Keratinocyte (primary cell): Measurements from ENCODE around the gene BRD3OS. TPM values are rescaled to one million over a fixed set of nuclear protein-coding genes. Genes with fewer than 3 reads are reported as not detected.

ENCODE experiments used
- DNase-seq: peaks from one replicate; pipeline ENCODE4 v3.0.0-alpha.2; 2011; ENCODE audit warnings: low read depth, missing footprints, low spot score
- FAIRE-seq: peaks from 2 replicates; lab custom pipeline; 2011; peaks lifted over from hg19 to GRCh38; lab: Jason Lieb, UNC
- H2AFZ ChIP-seq: 2 replicates; pipeline ENCODE4 v1.6.0; 2012; ENCODE audit warnings: low read length, control low read depth, inconsistent platforms; ENCODE audit not compliant: control insufficient read depth
- H3K27ac ChIP-seq: 2 replicates; pipeline ENCODE4 v1.5.1; 2011; ENCODE audit warnings: low read length; ENCODE audit not compliant: control insufficient read depth, insufficient read depth
- H3K27me3 ChIP-seq: 3 replicates; pipeline ENCODE4 v1.6.0; 2011; ENCODE audit warnings: low read length; ENCODE audit not compliant: control insufficient read depth, insufficient read depth; ENCODE audit errors: extremely low read depth
- H3K36me3 ChIP-seq, 2 experiments: 2 replicates in 1 of 2; 3 replicates in 1 of 2; pipeline ENCODE4 v1.5.1; 2011; ENCODE audit warnings: low read length in 2 of 2, mild to moderate bottlenecking in 1 of 2; ENCODE audit not compliant: control insufficient read depth in 2 of 2, insufficient read depth in 2 of 2; ENCODE audit errors: extremely low read depth in 1 of 2
- H3K4me1 ChIP-seq: 3 replicates; pipeline ENCODE4 v1.5.1; 2011; ENCODE audit warnings: low read length; ENCODE audit not compliant: control insufficient read depth, insufficient read depth; ENCODE audit errors: extremely low read depth
- H3K4me2 ChIP-seq: 3 replicates; pipeline ENCODE4 v1.6.0; 2011; ENCODE audit warnings: low read depth, low read length; ENCODE audit not compliant: control insufficient read depth, insufficient read depth; ENCODE audit errors: extremely low read depth
- H3K4me3 ChIP-seq, 3 experiments: fragments of 200-600 bp in 1 of 3; sonication (generic) in 1 of 3; 2 replicates in 2 of 3; 3 replicates in 1 of 3; pipeline ENCODE4 v1.5.1; 2011 to 2016; ENCODE audit warnings: low read length in 3 of 3, mild to moderate bottlenecking in 3 of 3, control low read depth in 2 of 3, inconsistent platforms in 1 of 3, low read depth in 1 of 3, mixed read lengths in 1 of 3, mixed run types in 1 of 3, moderate library complexity in 1 of 3; ENCODE audit not compliant: control insufficient read depth in 2 of 3, insufficient read depth in 2 of 3; ENCODE audit errors: extremely low read depth in 1 of 3
- H3K79me2 ChIP-seq: 2 replicates; pipeline ENCODE4 v1.6.0; 2012; ENCODE audit warnings: low read length; ENCODE audit not compliant: control insufficient read depth, insufficient read depth
- H3K9ac ChIP-seq: 3 replicates; pipeline ENCODE4 v1.6.0; 2011; ENCODE audit warnings: low read length; ENCODE audit not compliant: control insufficient read depth, insufficient read depth; ENCODE audit errors: extremely low read depth
- H3K9me1 ChIP-seq: 3 replicates; pipeline ENCODE4 v1.6.0; 2011; ENCODE audit warnings: low read length; ENCODE audit not compliant: control insufficient read depth, insufficient read depth; ENCODE audit errors: extremely low read depth
- H3K9me3 ChIP-seq: 2 replicates; pipeline ENCODE4 v1.5.1; 2012; ENCODE audit warnings: low read depth, low read length; ENCODE audit not compliant: control insufficient read depth
- H4K20me1 ChIP-seq: 3 replicates; pipeline ENCODE4 v1.6.0; 2011; ENCODE audit warnings: low read length; ENCODE audit not compliant: control insufficient read depth, insufficient read depth; ENCODE audit errors: extremely low read depth
- EZH2 ChIP-seq: IDR thresholded peaks from one replicate; pipeline ENCODE4 v1.6.1; 2012; ENCODE audit warnings: inconsistent platforms, mild to moderate bottlenecking, low read length, moderate library complexity
- dilution Hi-C: fragments of 300-500 bp; cut with MboI; formaldehyde crosslinking; loops from one replicate; pipeline ENCODE4 v1.7.0; 2020; ENCODE audit warnings: low sequenced_read_pairs; ENCODE audit not compliant: extremely low pct_ligation_motif_present
- polyA plus RNA-seq, 5 experiments: library from polyadenylated mRNA; depleted of rRNA in 3 of 5; stranded (reverse) in 3 of 5; stranded (forward) in 1 of 5; unstranded in 1 of 5; fragments of >200 nt; gene quantifications; 1 replicate in 1 of 5; 2 replicates in 3 of 5; 3 replicates in 1 of 5; pipeline versions ENCODE4 v1.2.1 to v1.2.3, GENCODE V29; 2011 to 2012; ENCODE audit warnings: missing spikeins in 2 of 5, low read depth in 1 of 5, low replicate concordance in 1 of 5
- TF ChIP-seq, protein P1 (sequence below), 3 experiments: IDR thresholded peaks in 1 of 3; conservative IDR thresholded peaks in 1 of 3; optimal IDR thresholded peaks in 1 of 3; 2 replicates in 2 of 3; 3 replicates in 1 of 3; pipeline versions ENCODE3 to v1.5.1; 2011; ENCODE audit warnings: low read length in 3 of 3, mild to moderate bottlenecking in 3 of 3, moderate library complexity in 2 of 3, control low read depth in 1 of 3, inconsistent platforms in 1 of 3; ENCODE audit not compliant: insufficient read depth in 2 of 3; ENCODE audit errors: extremely low read depth in 1 of 3

Gene BRD3OS
- polyA plus RNA-seq, 1 donor (not counting 4 experiments of a cell fraction or from before 2014, with no cell fraction given) = 8.5 TPM

DNA sequence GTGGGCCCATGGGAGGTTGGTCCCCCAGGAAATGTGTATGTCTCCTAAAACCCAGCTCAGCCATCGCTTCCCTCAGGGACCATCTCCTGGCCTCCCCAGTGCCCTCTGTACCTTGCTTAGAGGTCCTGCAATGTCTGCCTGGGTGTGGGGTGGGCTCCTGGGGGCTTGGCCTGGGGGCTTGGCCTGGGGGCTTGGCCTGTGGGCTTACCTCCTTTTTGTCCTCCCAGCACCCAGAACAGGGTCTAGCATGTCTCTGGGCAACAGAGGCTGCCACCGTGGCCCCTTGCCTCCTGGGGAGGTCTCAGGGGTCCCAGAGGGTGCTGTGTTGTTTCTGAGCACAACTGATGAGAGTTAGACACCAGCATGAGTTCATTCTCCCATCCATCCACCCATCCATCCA is 22.5 kb upstream of the BRD3OS start:
- Histone ChIP-seq H4K20me1 (no peaks in the 10 kb centered on the region), H3K9ac (no peak overlapping the region), H3K36me3 (no peaks in the 10 kb centered on the region), H3K79me2 (no peaks in the 10 kb centered on the region), H3K4me3 (no peak overlapping the region), H3K27me3 (peaks cover 6% of the 10 kb centered on the region), H3K9me1 (no peaks in the 10 kb centered on the region), H3K9me3 (no peaks in the 10 kb centered on the region), H3K27ac (no peak overlapping the region), H2AFZ (no peak overlapping the region), H3K4me2 (no peak overlapping the region), H3K4me1 (no peaks in the 10 kb centered on the region)
- dilution Hi-C loops = no loop called here
- FAIRE-seq = no peak
- DNase-seq = no peak
- TF ChIP-seq, protein P1, sequence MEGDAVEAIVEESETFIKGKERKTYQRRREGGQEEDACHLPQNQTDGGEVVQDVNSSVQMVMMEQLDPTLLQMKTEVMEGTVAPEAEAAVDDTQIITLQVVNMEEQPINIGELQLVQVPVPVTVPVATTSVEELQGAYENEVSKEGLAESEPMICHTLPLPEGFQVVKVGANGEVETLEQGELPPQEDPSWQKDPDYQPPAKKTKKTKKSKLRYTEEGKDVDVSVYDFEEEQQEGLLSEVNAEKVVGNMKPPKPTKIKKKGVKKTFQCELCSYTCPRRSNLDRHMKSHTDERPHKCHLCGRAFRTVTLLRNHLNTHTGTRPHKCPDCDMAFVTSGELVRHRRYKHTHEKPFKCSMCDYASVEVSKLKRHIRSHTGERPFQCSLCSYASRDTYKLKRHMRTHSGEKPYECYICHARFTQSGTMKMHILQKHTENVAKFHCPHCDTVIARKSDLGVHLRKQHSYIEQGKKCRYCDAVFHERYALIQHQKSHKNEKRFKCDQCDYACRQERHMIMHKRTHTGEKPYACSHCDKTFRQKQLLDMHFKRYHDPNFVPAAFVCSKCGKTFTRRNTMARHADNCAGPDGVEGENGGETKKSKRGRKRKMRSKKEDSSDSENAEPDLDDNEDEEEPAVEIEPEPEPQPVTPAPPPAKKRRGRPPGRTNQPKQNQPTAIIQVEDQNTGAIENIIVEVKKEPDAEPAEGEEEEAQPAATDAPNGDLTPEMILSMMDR (optimal IDR thresholded peaks at IDR 0.05 in 1 of 3, IDR thresholded peaks at IDR 0.05 in 1 of 3, conservative IDR thresholded peaks at IDR 0.05 in 1 of 3; ENCODE audit: extremely low read depth in 1 of 3, insufficient read depth in 2 of 3, low read length in 3 of 3) = no peak
- TF ChIP-seq EZH2 = no peak

DNA sequence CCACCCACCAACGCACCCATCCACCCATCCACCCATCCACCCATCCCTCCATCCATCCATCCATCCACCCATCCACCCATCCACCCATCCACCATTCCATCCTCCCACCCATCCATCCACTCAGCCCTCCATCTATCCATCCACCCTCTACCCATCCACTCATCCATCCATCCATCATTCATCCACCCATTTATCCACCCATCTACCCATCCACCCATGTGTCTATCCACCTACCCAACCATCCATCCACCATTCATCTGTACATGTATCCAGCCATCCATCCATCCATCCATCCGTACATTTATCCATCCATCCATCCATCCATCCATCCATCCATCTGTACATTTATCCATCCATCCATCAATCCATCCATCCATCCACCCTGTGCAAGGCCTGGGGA is 22.0 kb upstream of the BRD3OS start:
- FAIRE-seq = no peak
- H2AFZ ChIP-seq = no peak overlapping the region
- no peaks in the 10 kb centered on the region for H3K79me2 ChIP-seq
- no peaks in the 10 kb centered on the region for H4K20me1 ChIP-seq
- TF ChIP-seq, protein P1 (optimal IDR thresholded peaks at IDR 0.05 in 1 of 3, IDR thresholded peaks at IDR 0.05 in 1 of 3, conservative IDR thresholded peaks at IDR 0.05 in 1 of 3; ENCODE audit: extremely low read depth in 1 of 3, insufficient read depth in 2 of 3, low read length in 3 of 3) = no peak
- TF ChIP-seq EZH2 = no peak
- no peaks in the 10 kb centered on the region for H3K4me1 ChIP-seq
- no peak for DNase-seq
- H3K9ac ChIP-seq = no peak overlapping the region
- dilution Hi-C loops = no loop called here
- H3K4me2 ChIP-seq = no peak overlapping the region
- H3K27me3 ChIP-seq = peaks cover 6% of the 10 kb centered on the region
- no peaks in the 10 kb centered on the region for H3K36me3 ChIP-seq
- H3K9me1 ChIP-seq = no peaks in the 10 kb centered on the region
- no peak overlapping the region for H3K27ac ChIP-seq
- no peak overlapping the region for H3K4me3 ChIP-seq
- H3K9me3 ChIP-seq = no peaks in the 10 kb centered on the region
